HepG2 (cell line): ENCODE measurements around the gene EYA4. TPM values are rescaled to one million over a fixed set of nuclear protein-coding genes. Genes with fewer than 3 reads are reported as not detected.

Source experiments
- ATAC-seq: fragments of 200-7000 bp; cut with Tn5 transposase; 3 replicates; pipeline ENCODE4 v1.9.1; 2020; ENCODE audit warnings: mild to moderate bottlenecking, moderate library complexity
- BruUV-seq: library from RNA; stranded (reverse); fragments of 400-500 nt; replicated peaks from 2 replicates; lab custom pipeline; 2021; lab: Mats Ljungman, UMichigan
- CTCF ChIA-PET: fragments of 300-600 bp; formaldehyde crosslinking; extraction: SDS; loops from one replicate; lab custom pipeline; 2021; ENCODE audit warnings: low total read pairs, inconsistent platforms, low intra/inter-chr PET ratio; lab: Yijun Ruan, JAX
- POLR2A ChIA-PET: fragments of 350-600 bp; sonication (Branson Sonifier 250); formaldehyde crosslinking; loops from one replicate; lab custom pipeline; 2020; ENCODE audit warnings: antibody characterized with exemption, inconsistent platforms; lab: Yijun Ruan, JAX
- DNase-seq: peaks from one replicate; pipeline ENCODE4 v3.0.0-alpha.2; 2015; ENCODE audit warnings: low spot score
- FAIRE-seq: peaks from 3 replicates; lab custom pipeline; 2011; peaks lifted over from hg19 to GRCh38; lab: Jason Lieb, UNC
- H2AFZ ChIP-seq: one replicate; pipeline ENCODE4 v1.6.1; 2011; ENCODE audit warnings: low read length, inconsistent platforms
- H3K27ac ChIP-seq: fragments of 300-600 bp; 3 replicates; pipeline ENCODE4 v1.8.0; 2011; ENCODE audit warnings: mixed run types, mild to moderate bottlenecking, mixed read lengths, low read length, inconsistent platforms; ENCODE audit not compliant: insufficient read depth; ENCODE audit errors: extremely low read length
- H3K27me3 ChIP-seq, 2 experiments: fragments of 200-600 bp in 1 of 2; 2 replicates in 1 of 2; 3 replicates in 1 of 2; pipeline versions ENCODE4 v1.6.0 to v1.8.0; 2011; ENCODE audit warnings: low read length in 2 of 2, mild to moderate bottlenecking in 2 of 2, moderate library complexity in 2 of 2, inconsistent platforms in 1 of 2; ENCODE audit not compliant: insufficient read depth in 2 of 2, control insufficient read depth in 1 of 2
- H3K36me3 ChIP-seq, 2 experiments: fragments of 200-600 bp in 1 of 2; replicated peaks in 1 of 2; 2 replicates in 1 of 2; 3 replicates in 1 of 2; pipeline versions ENCODE4 v1.5.1 to v1.8.0; 2011; ENCODE audit warnings: low read length in 2 of 2, inconsistent platforms in 1 of 2; ENCODE audit not compliant: insufficient read depth in 2 of 2, control insufficient read depth in 1 of 2
- H3K4me1 ChIP-seq: 2 replicates; pipeline ENCODE4 v1.5.1; 2012; ENCODE audit warnings: low read length, inconsistent platforms; ENCODE audit not compliant: insufficient read depth
- H3K4me2 ChIP-seq: 2 replicates; pipeline ENCODE4 v1.6.0; 2011; ENCODE audit warnings: low read depth, low read length, inconsistent platforms
- H3K4me3 ChIP-seq, 3 experiments: fragments of 200-600 bp in 1 of 3; sonication (generic), shearing (Covaris generic) in 1 of 3; replicated peaks in 1 of 3; 2 replicates each; pipeline ENCODE4 v1.5.1; 2011 to 2016; ENCODE audit warnings: low read length in 3 of 3, inconsistent platforms in 2 of 3, low read depth in 2 of 3, mild to moderate bottlenecking in 2 of 3, control low read depth in 1 of 3, mixed read lengths in 1 of 3; ENCODE audit not compliant: insufficient read depth in 1 of 3
- H3K79me2 ChIP-seq: one replicate; pipeline ENCODE4 v1.6.1; 2011; ENCODE audit warnings: low read length, inconsistent platforms; ENCODE audit not compliant: insufficient read depth
- H3K9ac ChIP-seq: 2 replicates; pipeline ENCODE4 v1.6.0; 2011; ENCODE audit warnings: mild to moderate bottlenecking, low read depth, low read length, inconsistent platforms; ENCODE audit not compliant: insufficient read depth
- H3K9me3 ChIP-seq: 2 replicates; pipeline ENCODE4 v1.5.1; 2012; ENCODE audit warnings: mild to moderate bottlenecking, low read length
- H4K20me1 ChIP-seq: 2 replicates; pipeline ENCODE4 v1.6.0; 2011; ENCODE audit warnings: inconsistent platforms, mild to moderate bottlenecking, low read length, moderate library complexity; ENCODE audit not compliant: insufficient read depth
- ADNP ChIP-seq: sonication (generic); formaldehyde crosslinking; IDR thresholded peaks from 2 replicates; pipeline ENCODE4 v1.4.0; 2020; ENCODE audit warnings: missing genetic modification reagents
- BATF2 ChIP-seq: sonication (generic); formaldehyde crosslinking; IDR thresholded peaks from 2 replicates; pipeline ENCODE4 v1.8.0; 2022; ENCODE audit warnings: mild to moderate bottlenecking, missing genetic modification reagents, moderate library complexity
- BCLAF1 ChIP-seq: fragments of 450-650 bp; IDR thresholded peaks from 2 replicates; pipeline ENCODE4 v1.6.1; 2017; ENCODE audit warnings: mild to moderate bottlenecking
- CCDC6 ChIP-seq: sonication (generic); formaldehyde crosslinking; IDR thresholded peaks from 2 replicates; pipeline ENCODE4 v1.8.1; 2022; ENCODE audit warnings: mild to moderate bottlenecking, missing genetic modification reagents, moderate library complexity
- HIVEP1 ChIP-seq: sonication (generic); formaldehyde crosslinking; IDR thresholded peaks from 2 replicates; pipeline ENCODE4 v1.4.0; 2020; ENCODE audit warnings: mild to moderate bottlenecking, missing genetic modification reagents
- MNT ChIP-seq: fragments of 450-650 bp; IDR thresholded peaks from 2 replicates; pipeline ENCODE4 v1.6.1; 2016
- MXI1 ChIP-seq: IDR thresholded peaks from 3 replicates; pipeline ENCODE4 v1.6.1; 2012; ENCODE audit warnings: low read depth, low read length, inconsistent platforms, borderline replicate concordance
- NR0B2 ChIP-seq: sonication (generic); formaldehyde crosslinking; IDR thresholded peaks from 2 replicates; pipeline ENCODE4 v1.4.0; 2020; ENCODE audit warnings: mild to moderate bottlenecking, missing genetic modification reagents
- PRDM4 ChIP-seq: sonication (generic); formaldehyde crosslinking; IDR thresholded peaks from 2 replicates; pipeline ENCODE4 v1.9.0; 2021; ENCODE audit warnings: missing genetic modification reagents, borderline replicate concordance
- ZFP82 ChIP-seq: sonication (generic); formaldehyde crosslinking; IDR thresholded peaks from 2 replicates; pipeline ENCODE4 v1.5.1; 2020; ENCODE audit warnings: mild to moderate bottlenecking, missing genetic modification reagents, borderline replicate concordance
- ZNF281 ChIP-seq: sonication (generic); formaldehyde crosslinking; IDR thresholded peaks from 2 replicates; pipeline ENCODE4 v1.4.0; 2020; ENCODE audit warnings: missing genetic modification reagents, borderline replicate concordance
- ZNF672 ChIP-seq: sonication (generic); formaldehyde crosslinking; IDR thresholded peaks from 2 replicates; pipeline ENCODE4 v1.8.1; 2022; ENCODE audit warnings: missing genetic modification reagents
- ZNF772 ChIP-seq: sonication (generic); formaldehyde crosslinking; IDR thresholded peaks from 2 replicates; pipeline ENCODE4 v1.5.0; 2020; ENCODE audit warnings: mild to moderate bottlenecking, missing genetic modification reagents
- ZSCAN29 ChIP-seq: sonication (generic); formaldehyde crosslinking; conservative IDR thresholded peaks from 2 replicates; pipeline ENCODE4 v1.4.0; 2020; ENCODE audit warnings: mild to moderate bottlenecking, missing genetic modification reagents
- WGBS: methylation state at CpG from one replicate; pipeline ENCODE4 v1.1.6; 2017; ENCODE audit warnings: low lambda C conversion rate; 5-methylcytosine and 5-hydroxymethylcytosine counted together
- in situ Hi-C: cut with HindIII; loops from 2 replicates; pipeline ENCODE4 v1.10.0; 2017; ENCODE audit warnings: low pct_unique_long_range_greater_than_20kb; ENCODE audit not compliant: extremely low pct_ligation_motif_present
- intact Hi-C: fragments of 100-400 bp; cut with micrococcal nuclease; formaldehyde crosslinking; loops from one replicate; pipeline ENCODE4 v1.10.0; 2022; ENCODE audit not compliant: unreplicated experiment
- polyA plus RNA-seq, 8 experiments: library from polyadenylated mRNA; depleted of rRNA in 3 of 8; stranded (reverse) in 7 of 8; unstranded in 1 of 8; fragments of >200 nt; fragmentation: Illumina TruSeq in 4 of 8; extraction: Trizol in 4 of 8; gene quantifications; 2 replicates each; pipeline versions ENCODE4 v1.2.1 to v1.2.3, GENCODE V29; 2011 to 2016; ENCODE audit warnings: low read depth in 4 of 8, missing spikeins in 1 of 8, mixed read lengths in 1 of 8; ENCODE audit not compliant: insufficient read depth in 1 of 8
- total RNA-seq, 5 experiments: library from RNA; depleted of rRNA; stranded (reverse); fragments of >200 nt; fragmentation: Illumina TruSeq; extraction: Trizol; gene quantifications; 2 replicates each; pipeline ENCODE4 v1.2.3, GENCODE V29; 2016; ENCODE audit warnings: low read depth in 1 of 5

Gene EYA4
- total and polyA plus RNA-seq, 2 of the 13 experiments (the other 11 are each of a cell fraction or from before 2014, with no cell fraction given), result not detected

- no peak overlapping the region for H3K4me2 ChIP-seq
- H3K4me3 ChIP-seq, result no peak overlapping the region
- no peak for ATAC-seq
- TF ChIP-seq ZNF281 (CRISPR knock-in tag), result no peak
- no peak for TF ChIP-seq ZNF672
- TF ChIP-seq MNT, result no peak
- no peak for TF ChIP-seq ZSCAN29 (CRISPR knock-in tag)
- no peak for TF ChIP-seq MXI1
- TF ChIP-seq HIVEP1 (CRISPR knock-in tag), result no peak
- TF ChIP-seq CCDC6 (CRISPR knock-in tag), result no peak
- TF ChIP-seq ADNP (CRISPR knock-in tag), result no peak
- no peak for TF ChIP-seq BCLAF1
- no peak for TF ChIP-seq PRDM4 (CRISPR knock-in tag)
- TF ChIP-seq BATF2 (CRISPR knock-in tag), result no peak
- no peak for TF ChIP-seq ZNF772 (CRISPR knock-in tag)
- TF ChIP-seq NR0B2 (CRISPR knock-in tag), result no peak
- TF ChIP-seq ZFP82, result no peak
- TF ChIP-seq, all 625 proteins: peak for 0
- Histone ChIP-seq H3K9me3 (no peaks in the 10 kb centered on the region; the same call in 1 of the 2 replicates), H4K20me1 (no peaks in the 10 kb centered on the region), H3K36me3 (no peaks in the 10 kb centered on the region), H2AFZ (no peak overlapping the region), H3K27me3 (peaks cover 0 to 7% of the 10 kb centered on the region in 2 experiments; a peak in 1 of 5 replicates), H3K9ac (no peak overlapping the region), H3K79me2 (no peaks in the 10 kb centered on the region), H3K27ac (no peak overlapping the region), H3K4me1 (no peaks in the 10 kb centered on the region)
- POLR2A ChIA-PET, result no interaction called here
- intact Hi-C loops, result no loop called here
- in situ Hi-C loops, result no loop called here
- no peak for DNase-seq
- CTCF ChIA-PET, result no interaction called here
- BruUV-seq, result no TSS peak
- WGBS, result 1% methylated on average over 5 of the region's 5 CpGs
- no peak for FAIRE-seq
Measured at GRCh38 chr6:133206942-133207341, 34.2 kb upstream of the EYA4 start.
